Measurements from ENCODE around the gene PLA2G2F.

PLA2G2F gene, protein sequence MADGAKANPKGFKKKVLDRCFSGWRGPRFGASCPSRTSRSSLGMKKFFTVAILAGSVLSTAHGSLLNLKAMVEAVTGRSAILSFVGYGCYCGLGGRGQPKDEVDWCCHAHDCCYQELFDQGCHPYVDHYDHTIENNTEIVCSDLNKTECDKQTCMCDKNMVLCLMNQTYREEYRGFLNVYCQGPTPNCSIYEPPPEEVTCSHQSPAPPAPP

GRCh38 chr1:20138961-20139550 is at the start of gene PLA2G2F:
TSS of gene PLA2G2F (plus strand) at chr1:20139323. CDS start at chr1:20139428, 105 bp downstream.
- no peak for DNase-seq

- DNase-seq: no peak
Measured at GRCh38 chr1:20089328-20090077, 49.6 kb upstream of the PLA2G2F start.

DNA sequence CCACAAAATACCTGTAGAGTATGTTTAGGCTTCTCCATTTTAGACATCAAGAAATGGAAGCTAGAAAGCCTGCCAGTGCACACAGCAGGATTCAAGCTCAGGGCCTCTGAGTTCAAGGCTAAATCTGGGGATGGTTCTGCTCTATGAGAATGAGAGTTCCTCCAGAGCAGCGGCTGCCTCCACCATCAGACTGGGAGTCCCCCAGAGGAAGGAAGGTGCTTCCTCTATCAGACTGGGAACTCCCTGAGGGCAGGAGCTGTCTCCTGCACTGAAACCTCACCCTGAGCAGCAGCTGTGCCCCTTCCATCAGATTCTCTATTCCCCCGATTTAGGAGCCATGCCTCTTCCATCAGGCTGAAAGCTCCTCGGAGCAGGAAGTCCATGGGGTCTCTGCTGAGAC is 49.0 kb upstream of the PLA2G2F start:
- no peak for DNase-seq

GRCh38 chr1:20090641-20091040 is 48.5 kb upstream of the PLA2G2F start:
- DNase-seq: no peak

GRCh38 chr1:20093303-20093702 is 45.8 kb upstream of the PLA2G2F start:
- DNase-seq: no peak

DNA sequence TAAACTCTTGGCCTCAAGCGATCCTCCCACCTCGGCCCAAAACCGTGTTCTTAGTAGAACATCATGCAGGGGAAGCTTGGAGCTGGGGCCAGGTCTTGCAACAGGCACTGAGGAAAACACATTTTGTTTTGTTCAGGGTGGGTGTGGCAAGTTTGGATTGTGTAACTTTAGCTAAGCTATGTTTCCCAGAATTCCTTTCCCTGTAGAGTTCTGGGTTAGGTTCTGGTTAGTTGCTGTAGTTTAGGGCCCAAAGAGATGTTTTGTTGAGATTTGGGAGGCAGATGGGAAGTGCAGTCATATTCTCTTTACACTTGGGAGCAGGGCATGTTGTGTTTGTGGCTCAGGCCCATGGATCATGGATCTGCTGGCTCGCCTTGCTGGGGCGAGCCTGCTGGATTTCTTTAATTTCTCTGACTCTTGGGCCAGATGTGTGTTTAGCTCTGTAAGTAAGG is 45.2 kb upstream of the PLA2G2F start:
- no peak for DNase-seq

GRCh38 chr1:20095564-20096434 is 43.3 kb upstream of the PLA2G2F start:
- DNase-seq: no peak

DNA sequence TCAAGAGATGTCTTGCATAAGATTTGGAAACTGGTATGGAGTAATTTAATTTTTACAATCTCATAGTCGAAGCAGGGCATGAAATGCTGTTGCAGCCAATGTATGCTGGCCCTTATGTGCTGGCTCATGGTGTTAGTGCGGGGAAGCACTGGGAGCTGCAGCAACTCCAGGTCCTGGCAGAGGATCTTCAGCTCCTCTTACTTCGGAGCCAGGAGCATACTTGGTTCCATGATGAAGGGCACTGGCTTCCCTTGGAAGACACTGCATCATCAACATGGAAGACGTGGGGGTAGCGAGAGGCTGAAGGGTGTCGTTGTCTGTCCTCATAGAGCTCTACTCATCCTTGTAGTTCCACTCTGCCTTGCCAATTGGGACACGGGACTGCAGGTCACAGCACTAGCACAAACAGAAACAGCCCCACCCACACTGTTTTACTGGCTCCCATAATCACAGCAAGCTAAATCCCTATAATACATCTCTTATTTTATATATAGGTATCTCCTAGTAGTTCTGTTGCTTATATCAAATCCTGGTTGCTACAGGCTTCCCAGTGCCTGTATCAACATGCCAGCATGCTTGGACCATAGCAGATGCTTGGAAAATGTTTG is 42.2 kb upstream of the PLA2G2F start:
- DNase-seq: no peak

- no peak for DNase-seq
Measured at GRCh38 chr1:20099533-20099932, 39.6 kb upstream of the PLA2G2F start.

GRCh38 chr1:20100632-20101355 is 38.3 kb upstream of the PLA2G2F start:
- peak; percentile 58 for DNase-seq

DNA sequence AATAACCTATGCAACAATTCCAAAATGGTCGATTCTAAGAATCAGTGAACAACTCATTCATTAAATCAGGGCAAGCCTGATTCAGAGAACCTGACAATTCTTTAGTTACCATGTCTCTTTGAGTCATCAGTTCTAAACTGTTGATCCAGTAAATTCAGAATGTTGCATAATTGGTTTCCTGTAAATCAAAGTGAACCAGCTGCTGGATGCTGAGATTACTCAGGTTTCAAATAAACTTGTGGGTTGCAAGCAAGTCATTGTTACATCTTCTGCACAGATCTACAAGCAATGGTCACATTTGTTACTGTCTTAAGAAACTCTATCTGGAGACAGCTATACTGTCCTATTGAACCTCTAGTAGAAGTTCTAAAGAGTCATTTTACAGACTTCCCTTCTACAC is 36.2 kb upstream of the PLA2G2F start:
- no peak for DNase-seq

DNA sequence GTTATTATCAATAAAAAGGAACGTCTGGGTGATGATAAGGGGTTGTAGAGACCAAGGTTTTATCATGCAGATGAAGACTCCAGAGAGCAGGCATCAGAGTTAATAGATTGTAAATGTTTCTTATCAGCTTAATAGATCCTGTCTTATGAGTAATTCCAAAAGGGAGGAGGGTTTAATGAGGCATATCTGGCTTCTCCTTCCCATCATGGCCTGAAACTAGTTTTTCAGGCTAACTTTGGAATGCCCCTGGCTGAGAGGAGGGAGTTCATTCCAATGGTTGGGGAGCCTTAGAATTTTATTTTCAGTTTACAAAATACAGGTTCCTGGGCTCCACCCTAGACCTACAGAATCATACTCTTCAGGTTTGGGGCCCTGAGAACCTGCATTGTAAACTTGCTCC is 33.3 kb upstream of the PLA2G2F start:
- DNase-seq: no peak

- DNase-seq: no peak
Measured at GRCh38 chr1:20107351-20107750, 31.8 kb upstream of the PLA2G2F start.

DNA sequence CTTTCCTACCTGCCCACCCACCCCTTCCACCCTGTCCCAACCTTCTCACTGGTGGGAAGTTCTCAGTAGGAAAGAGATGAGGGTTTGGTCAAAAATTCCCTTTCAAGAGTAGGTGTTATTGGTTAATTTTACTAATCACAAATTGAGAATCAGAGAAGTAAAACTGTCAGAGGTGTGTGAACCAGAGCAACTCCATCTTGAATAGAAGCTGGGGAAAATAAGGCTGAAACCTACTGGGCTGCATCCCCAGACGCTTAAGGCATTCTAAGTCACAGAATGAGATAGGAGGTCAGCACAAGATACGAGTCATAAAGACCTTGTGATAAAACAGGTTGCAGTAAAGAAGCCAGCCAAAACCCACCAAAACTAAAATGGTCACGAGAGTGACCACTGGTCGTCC is 31.3 kb upstream of the PLA2G2F start:
- no peak for DNase-seq

DNA sequence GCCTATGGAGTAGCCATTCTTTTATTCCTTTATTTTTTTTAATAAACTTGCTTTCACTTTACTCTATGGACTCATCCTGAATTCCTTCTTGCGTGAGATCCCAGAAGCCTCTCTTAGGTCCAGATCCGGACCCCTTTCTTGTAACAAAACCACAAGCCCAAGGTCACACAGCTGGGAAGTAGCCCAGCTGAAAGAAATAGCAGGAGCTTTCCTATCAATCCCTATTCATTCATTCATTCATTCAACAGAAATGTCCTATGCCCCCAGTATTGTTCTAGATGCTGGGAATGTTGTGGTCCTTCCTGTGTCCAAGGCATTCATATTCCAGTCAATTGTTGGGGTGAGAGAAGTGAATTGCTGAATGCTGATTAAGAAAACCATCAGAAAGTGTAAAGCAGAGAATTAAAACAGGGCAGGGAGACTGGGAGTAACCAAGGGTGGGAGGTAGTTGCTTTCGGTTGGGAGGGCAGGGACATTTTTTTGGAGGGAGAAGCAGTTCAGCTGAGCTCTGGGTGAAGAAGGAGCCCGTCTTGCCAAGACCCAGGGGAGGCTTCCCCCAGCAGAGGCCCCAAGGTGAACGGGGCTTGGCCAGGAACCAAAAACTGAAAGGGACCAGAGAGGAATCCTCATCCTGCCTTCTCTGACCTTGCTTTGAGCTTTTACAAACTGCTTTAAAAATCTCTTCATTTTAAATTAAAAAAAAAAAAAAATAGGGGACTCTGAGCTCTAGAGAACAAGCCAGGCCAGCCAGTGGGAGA is 30.6 kb upstream of the PLA2G2F start:
- no peak for DNase-seq

DNA sequence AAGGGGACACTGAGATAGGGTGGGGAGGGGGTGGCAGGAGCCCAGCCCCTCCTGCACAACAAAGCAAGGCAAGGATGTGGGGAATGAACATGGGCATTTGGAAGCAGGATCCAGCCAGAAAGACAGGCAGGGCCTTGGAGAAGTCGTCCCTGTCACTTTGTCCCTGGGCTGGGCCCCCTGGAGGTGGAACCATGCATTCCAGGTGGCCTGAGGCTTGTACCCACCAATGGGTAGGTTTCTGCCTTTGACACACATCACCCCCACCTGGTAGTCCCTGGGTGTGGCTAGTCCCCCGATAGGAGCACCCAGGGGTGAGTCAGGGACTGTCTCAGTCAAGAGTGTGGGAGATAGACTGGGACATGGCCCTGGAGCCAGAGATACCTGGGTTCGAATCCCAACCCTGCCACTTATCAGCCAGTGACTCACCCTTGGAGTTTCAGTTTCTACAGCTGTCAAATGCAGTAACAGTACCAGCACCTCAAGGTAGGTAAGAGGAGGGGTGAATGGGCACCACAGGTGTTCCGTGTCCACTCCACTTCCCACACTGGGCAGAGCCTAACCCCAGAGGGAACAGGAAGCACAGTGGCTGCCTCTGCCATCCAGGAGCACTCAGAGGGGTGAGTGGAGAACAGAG is 29.8 kb upstream of the PLA2G2F start:
- DNase-seq: no peak

GRCh38 chr1:20110679-20111078 is 28.4 kb upstream of the PLA2G2F start:
- no peak for DNase-seq

DNA sequence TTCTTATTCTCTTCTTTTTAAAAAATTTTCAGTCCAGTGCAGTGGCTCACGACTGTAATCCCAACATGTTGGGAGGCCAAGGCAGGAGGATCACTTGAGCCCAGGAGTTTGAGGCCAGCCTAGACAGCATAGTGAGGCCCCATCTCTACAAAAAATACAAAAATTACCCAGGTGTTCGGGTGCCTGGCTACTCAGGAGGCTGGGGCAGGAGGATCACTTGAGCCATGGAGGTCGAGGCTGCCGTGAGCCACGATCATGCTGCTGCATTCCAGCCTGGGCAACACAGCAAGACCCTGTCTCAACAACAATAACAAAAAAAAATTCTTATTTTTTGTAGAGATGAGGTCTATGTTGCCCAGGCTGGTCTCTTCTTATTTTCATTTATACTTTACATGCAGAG is 27.7 kb upstream of the PLA2G2F start:
- no peak for DNase-seq

GRCh38 chr1:20112279-20113000 is 26.7 kb upstream of the PLA2G2F start:
- DNase-seq: peak; percentile 8

DNA sequence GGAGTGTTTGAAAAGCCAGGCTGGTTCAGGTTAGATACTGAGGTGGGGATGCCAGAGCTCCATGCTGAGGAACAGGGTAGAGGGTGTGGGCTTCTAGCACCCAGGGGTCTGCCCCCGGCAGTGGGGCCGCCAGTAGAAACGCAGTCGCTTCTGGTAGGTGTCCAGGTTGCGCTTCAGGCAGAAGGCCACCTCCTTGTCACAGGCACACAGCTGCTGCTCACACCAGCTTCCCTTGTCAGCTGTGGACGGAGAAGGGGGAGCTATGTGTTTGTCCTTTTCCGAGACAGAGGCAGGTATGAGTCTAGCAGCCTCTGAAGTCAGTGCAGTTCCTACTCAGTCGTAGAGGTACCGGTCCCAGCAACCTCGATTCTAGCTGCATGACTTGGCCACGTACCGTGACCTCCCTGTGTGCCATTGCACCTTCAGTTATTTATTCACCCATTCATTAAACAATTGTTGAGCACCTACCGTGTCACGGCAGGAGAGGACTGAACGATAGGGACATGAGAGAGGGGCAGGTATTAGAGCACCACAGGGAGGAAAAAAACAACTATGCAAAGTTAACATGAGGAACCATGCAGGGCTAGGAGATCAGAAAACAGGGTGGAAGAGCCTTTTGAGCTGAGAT is 25.0 kb upstream of the PLA2G2F start:
- no peak for DNase-seq

All from NCI-H1694 treated with DMSO at 0.1 percent for 48 hours (cell line).